K562 (cell line): ENCODE results near the gene MYH9. TPM values are rescaled to one million over a fixed set of nuclear protein-coding genes. Genes with fewer than 3 reads are reported as not detected.

Experiments
- ATAC-seq: fragments of 200-7000 bp; cut with Tn5 transposase; 3 replicates; pipeline ENCODE4 v1.9.1; 2020; ENCODE audit warnings: moderate library complexity
- BruUV-seq: library from RNA; stranded (reverse); fragments of 400-500 nt; replicated peaks from 2 replicates; lab custom pipeline; 2021; lab: Mats Ljungman, UMichigan
- CTCF ChIA-PET: fragments of 300-600 bp; formaldehyde crosslinking; extraction: SDS; loops from one replicate; lab custom pipeline; 2021; ENCODE audit warnings: low intra/inter-chr PET ratio; lab: Yijun Ruan, JAX
- POLR2A ChIA-PET: fragments of 300-600, 350-650 bp; sonication (Branson Sonifier 250); formaldehyde crosslinking; extraction: SDS; loops from one replicate; lab custom pipeline; 2021; ENCODE audit warnings: antibody characterized with exemption, inconsistent platforms; lab: Yijun Ruan, JAX
- DNase-seq, 4 experiments: peaks; one replicate each; pipeline versions ENCODE4 v3.0.0 to v3.0.0-alpha.2; 2011 to 2018; ENCODE audit warnings: low spot score in 3 of 4, mixed read lengths in 3 of 4; ENCODE audit errors: extremely low read depth in 1 of 4
- FAIRE-seq: peaks from 2 replicates; lab custom pipeline; 2011; peaks lifted over from hg19 to GRCh38; lab: Jason Lieb, UNC
- H2AFZ ChIP-seq: 2 replicates; pipeline ENCODE4 v1.6.0; 2011; ENCODE audit warnings: low read depth, low read length, control low read depth, inconsistent platforms
- H3K27ac ChIP-seq: fragments of 200-600 bp; 3 replicates; pipeline ENCODE4 v1.8.0; 2011; ENCODE audit warnings: low read depth, mild to moderate bottlenecking, control low read depth, inconsistent platforms, low read length, moderate library complexity, mixed read lengths; ENCODE audit errors: extremely low read depth
- H3K27me3 ChIP-seq, 2 experiments: fragments of 300-600 bp in 1 of 2; 2 replicates in 1 of 2; 3 replicates in 1 of 2; pipeline versions ENCODE4 v1.6.0 to v1.8.0; 2011; ENCODE audit warnings: inconsistent platforms in 2 of 2, low read length in 2 of 2, mild to moderate bottlenecking in 1 of 2, mixed read lengths in 1 of 2, moderate library complexity in 1 of 2; ENCODE audit not compliant: control insufficient read depth in 2 of 2, insufficient read depth in 2 of 2
- H3K36me3 ChIP-seq: fragments of 300-600 bp; 3 replicates; pipeline ENCODE4 v1.8.0; 2011; ENCODE audit warnings: mild to moderate bottlenecking, low read length, inconsistent platforms; ENCODE audit not compliant: control insufficient read depth, insufficient read depth
- H3K4me1 ChIP-seq, 2 experiments: fragments of 200-600 bp in 1 of 2; replicated peaks in 1 of 2; 2 replicates in 1 of 2; 3 replicates in 1 of 2; pipeline versions ENCODE4 v1.5.1 to v1.8.0; 2011; ENCODE audit warnings: inconsistent platforms in 2 of 2, low read length in 2 of 2, mild to moderate bottlenecking in 1 of 2, mixed read lengths in 1 of 2, moderate library complexity in 1 of 2; ENCODE audit not compliant: control insufficient read depth in 2 of 2, insufficient read depth in 2 of 2
- H3K4me2 ChIP-seq: 2 replicates; pipeline ENCODE4 v1.6.1; 2011; ENCODE audit warnings: low read length, control low read depth, inconsistent platforms, mixed read lengths; ENCODE audit not compliant: insufficient read depth
- H3K4me3 ChIP-seq: fragments of 200-600 bp; sonication (generic), shearing (Covaris generic); 2 replicates; pipeline ENCODE4 v1.5.1; 2016; ENCODE audit warnings: control low read depth, inconsistent platforms
- H3K79me2 ChIP-seq: fragments of 200-600 bp; 3 replicates; pipeline ENCODE4 v1.8.0; 2011; ENCODE audit warnings: low read length, inconsistent platforms; ENCODE audit not compliant: control insufficient read depth, insufficient read depth
- H3K9ac ChIP-seq, 2 experiments: 2 replicates each; pipeline versions ENCODE4 v1.6.0 to v1.6.1; 2011; ENCODE audit warnings: low read depth in 2 of 2, low read length in 2 of 2, control low read depth in 1 of 2, inconsistent platforms in 1 of 2, mild to moderate bottlenecking in 1 of 2, mixed read lengths in 1 of 2; ENCODE audit not compliant: insufficient read depth in 1 of 2
- H3K9me1 ChIP-seq: one replicate; pipeline ENCODE4 v1.6.0; 2011; ENCODE audit warnings: inconsistent platforms, mild to moderate bottlenecking, low read length, moderate library complexity; ENCODE audit not compliant: control insufficient read depth, insufficient read depth
- H3K9me3 ChIP-seq: replicated peaks from 2 replicates; pipeline ENCODE4 v1.5.1; 2011; ENCODE audit warnings: low read depth, low read length, inconsistent platforms; ENCODE audit not compliant: control insufficient read depth, insufficient read depth
- H4K20me1 ChIP-seq: replicated peaks from 2 replicates; pipeline ENCODE4 v1.6.1; 2011; ENCODE audit warnings: low read length, inconsistent platforms, mixed read lengths; ENCODE audit not compliant: control insufficient read depth, insufficient read depth
- BRD9 ChIP-seq: fragments of 450-650 bp; IDR thresholded peaks from 2 replicates; pipeline ENCODE4 v1.6.1; 2018; ENCODE audit warnings: low read depth; ENCODE audit not compliant: partially characterized antibody
- GTF3C2 ChIP-seq: IDR thresholded peaks from 3 replicates; pipeline ENCODE4 v1.6.1; 2011; ENCODE audit warnings: borderline replicate concordance, mild to moderate bottlenecking, moderate library complexity; ENCODE audit not compliant: insufficient read length; ENCODE audit errors: extremely low read depth
- MEIS2 ChIP-seq: fragments of 450-650 bp; IDR thresholded peaks from 2 replicates; pipeline ENCODE4 v1.6.1; 2014; ENCODE audit warnings: mild to moderate bottlenecking; ENCODE audit not compliant: partially characterized antibody
- WGBS: fragments of 100-300 bp; shearing (Covaris generic); methylation state at CpG from one replicate; pipeline ENCODE4 v1.1.6; 2016; ENCODE audit warnings: low coverage, mixed read lengths; ENCODE audit not compliant: insufficient coverage; ENCODE audit errors: missing lambda C conversion rate; 5-methylcytosine and 5-hydroxymethylcytosine counted together
- in situ Hi-C: fragments of 300-500 bp; cut with MboI; formaldehyde crosslinking; loops from 4 replicates; pipeline ENCODE4 v1.15.0; 2018; ENCODE audit warnings: inconsistent platforms, mixed read lengths
- intact Hi-C: fragments of 100-400 bp; cut with micrococcal nuclease; formaldehyde crosslinking; loops from 2 replicates; pipeline ENCODE4 v1.14.2; 2022
- polyA plus RNA-seq, 8 experiments: library from polyadenylated mRNA; depleted of rRNA in 4 of 8; stranded (reverse) in 5 of 8; unstranded in 3 of 8; fragments of >200 nt; fragmentation: Nextera tagmentation in 2 of 8; fragmentation: Illumina TruSeq in 1 of 8; extraction: Ambion mirVana in 2 of 8; extraction: Trizol in 1 of 8; gene quantifications; 2 replicates each; pipeline versions ENCODE4 v1.2.1 to v1.2.3, GENCODE V29; 2011 to 2014; ENCODE audit warnings: inconsistent platforms in 1 of 8, missing spikeins in 1 of 8
- total RNA-seq, 7 experiments: library from RNA; depleted of rRNA in 6 of 7; stranded (reverse); fragments of >200 nt in 6 of 7; fragmentation: Illumina TruSeq in 2 of 7; extraction: Trizol in 2 of 7; gene quantifications; 2 replicates each; pipeline versions ENCODE4 v1.2.1 to v1.2.3, GENCODE V29; 2011 to 2021; ENCODE audit warnings: low replicate concordance in 1 of 7

Gene MYH9
- total and polyA plus RNA-seq, 9 of the 15 experiments (the other 6 are each of a cell fraction or from before 2014, with no cell fraction given), result 0.71 to 111 (median 24.6) TPM

DNA sequence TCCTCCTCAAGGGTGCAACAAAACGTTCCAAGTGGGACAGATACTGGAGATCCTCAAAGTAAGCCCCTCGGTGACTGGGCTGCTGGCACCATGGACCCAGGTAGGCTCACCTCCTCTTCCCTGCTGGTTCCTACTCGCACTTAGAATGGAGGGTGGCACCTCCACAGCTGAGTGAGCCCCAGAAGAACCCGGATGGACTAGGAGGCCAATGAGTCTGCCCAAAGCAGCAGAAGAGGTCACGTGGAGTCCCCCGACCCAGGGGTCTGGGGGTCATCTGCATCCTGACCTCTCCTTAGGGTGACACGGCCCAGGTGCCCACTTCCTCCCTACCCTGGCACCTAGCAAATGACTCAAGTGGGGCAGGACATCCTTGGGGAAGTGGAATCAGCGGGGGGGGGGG is 130.5 kb downstream of the MYH9 start:
- no peak for FAIRE-seq
- peaks cover 25% of the 10 kb centered on the region for H3K79me2 ChIP-seq
- no peak for TF ChIP-seq MEIS2
- TF ChIP-seq BRD9, result no peak
- TF ChIP-seq GTF3C2, result no peak
- TF ChIP-seq, all 486 proteins: peak for 0
- no TSS peak for BruUV-seq
- Histone ChIP-seq H3K9me1 (no peaks in the 10 kb centered on the region), H3K4me2 (no peak overlapping the region), H2AFZ (no peak overlapping the region), H3K9ac (peak overlapping the region in 1 of 2 experiments; percentile 17; a peak in 1 of 4 replicates), H3K27me3 (no peaks in the 10 kb centered on the region), H4K20me1 (no peaks in the 10 kb centered on the region), H3K36me3 (peaks cover 22% of the 10 kb centered on the region; the same call in 1 of the 3 replicates), H3K4me3 (no peak overlapping the region), H3K27ac (no peak overlapping the region), H3K9me3 (no peaks in the 10 kb centered on the region), H3K4me1 (peaks cover 39 to 46% of the 10 kb centered on the region in 2 experiments)
- intact Hi-C loops, result no loop called here
- WGBS, result 76% methylated on average over 8 of the region's 8 CpGs
- DNase-seq (no peak), ATAC-seq (no peak)
- POLR2A ChIA-PET, result no interaction called here
- CTCF ChIA-PET, result interaction anchor here (0.5 kb wide), 1 partner anchor 38 kb away, joined by 3 read pairs; no protein-coding TSS in a partner anchor
- in situ Hi-C loops, result no loop called here
